Right cardiac atrium (tissue), 5 donors: Measurements from ENCODE around the gene NPR1. TPM values are rescaled to one million over a fixed set of nuclear protein-coding genes. Genes with fewer than 3 reads are reported as not detected.

Source experiments
- ATAC-seq, 2 donors: fragments of 200-7000 bp; cut with Tn5 transposase; one replicate each; pipeline versions ENCODE4 v1.8.0 to v1.9.1; 2020; ENCODE audit warnings: moderate library complexity in 2 of 2, mild to moderate bottlenecking in 1 of 2
- DNase-seq, 3 donors: peaks; one replicate each; pipeline ENCODE4 v3.0.0-alpha.2; 2020
- H3K27ac ChIP-seq: one replicate; pipeline ENCODE4 v1.5.1; 2013; ENCODE audit warnings: mild to moderate bottlenecking, low read length, control low read depth, moderate library complexity
- H3K27me3 ChIP-seq: one replicate; pipeline ENCODE4 v1.6.1; 2013; ENCODE audit not compliant: control insufficient read depth, insufficient read depth
- H3K4me1 ChIP-seq: one replicate; pipeline ENCODE4 v1.6.1; 2013; ENCODE audit warnings: low read length; ENCODE audit not compliant: control insufficient read depth, insufficient read depth
- H3K4me3 ChIP-seq: one replicate; pipeline ENCODE4 v1.5.1; 2013; ENCODE audit warnings: low read length, control low read depth
- H3K9me3 ChIP-seq: one replicate; pipeline ENCODE4 v1.6.1; 2013; ENCODE audit warnings: low read length; ENCODE audit not compliant: control insufficient read depth
- WGBS: extraction: QIAGEN DNeasy Blood & Tissue Kit; methylation state at CpG from one replicate; pipeline ENCODE4 v1.1.7; 2013; 5-methylcytosine and 5-hydroxymethylcytosine counted together
- intact Hi-C, 4 donors: fragments of 100-400 bp; cut with DNase I; formaldehyde crosslinking; loops; one replicate each; pipeline versions ENCODE4 v1.11.0 to v1.14.0; 2022 to 2023
- microRNA-seq, 2 donors: library from miRNA; unstranded; fragments of <30 nt; microRNA quantifications; one replicate each; pipeline ENCODE4 v1.2.0, GENCODE V29; 2020 to 2021
- polyA plus RNA-seq: library from polyadenylated mRNA; stranded (reverse); fragments of 200-250 nt; gene quantifications from one replicate; pipeline ENCODE4 v1.2.3, GENCODE V29; 2013
- total RNA-seq, 4 donors: library from RNA; stranded (reverse); fragmentation: NEBNext Ultra II Directional; extraction: Animal tissue kit (Norgen Biotek cat#: 25700); gene quantifications; one replicate each; pipeline ENCODE4 v1.2.1, GENCODE V29; 2021
- donor health status: healthy with polysubstance abuse.
- donor health status: DM: no; HTN: yes; CAD: no.
- donor health status: DM: no; HTN: no; CAD: no.
- donor health status: DM: no; HTN: yes; CAD: no; lungs with severe emphysema.
- donor health status: DM: yes; HTN: yes; CAD: no.

The NPR1 gene
- total and polyA plus RNA-seq, 5 donors, result 21.2 to 31.2 (median 26.0) TPM

DNA sequence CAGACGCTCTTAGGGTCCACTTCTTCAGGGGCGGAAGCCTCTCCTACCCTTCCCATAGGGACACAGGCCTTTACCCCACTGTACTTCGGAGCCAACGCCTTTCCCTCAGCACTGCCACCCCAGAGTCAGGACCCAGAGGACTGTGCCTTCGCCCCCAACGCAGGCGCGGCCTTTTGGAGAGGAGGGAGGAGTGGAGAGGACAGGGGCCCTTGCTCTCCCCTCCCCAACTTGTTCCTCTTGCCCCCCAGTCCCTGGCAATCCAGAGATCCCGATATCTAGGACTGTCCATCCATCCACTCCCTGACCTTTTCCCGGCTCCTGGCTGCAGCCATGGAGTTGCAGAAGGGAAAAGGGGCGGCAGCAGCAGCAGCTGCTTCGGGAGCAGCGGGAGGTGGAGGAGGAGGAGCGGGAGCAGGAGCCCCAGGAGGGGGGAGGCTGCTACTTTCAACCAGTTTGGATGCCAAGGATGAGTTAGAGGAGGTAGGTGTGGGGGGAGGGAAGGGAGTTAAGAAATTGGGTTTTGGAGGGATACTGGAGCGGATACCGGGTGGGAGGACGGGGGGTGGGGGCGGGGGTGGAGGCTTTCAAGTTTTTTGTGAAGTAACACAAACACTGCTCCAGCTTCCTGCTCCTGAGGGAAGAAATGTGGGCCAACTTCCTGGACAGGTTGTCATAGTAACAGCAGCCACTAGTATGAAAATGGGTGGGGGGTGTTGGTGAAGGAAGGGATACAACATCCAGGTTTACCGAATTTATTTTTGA lies 50.0 kb downstream of the NPR1 start:
- peak; percentile 8 to 33 for ATAC-seq
- under 1% methylated on average over 19 of the region's 19 CpGs for WGBS
- peak; percentile 62 to 80 (median 75) for DNase-seq
- Histone ChIP-seq H3K27me3 (no peaks in the 10 kb centered on the region), H3K4me3 (peak overlapping the region; percentile 66), H3K4me1 (peaks cover 3% of the 10 kb centered on the region), H3K9me3 (no peaks in the 10 kb centered on the region), H3K27ac (peak overlapping the region; percentile 88)
- intact Hi-C loops, result no loop called here

GRCh38 chr1:153730468-153730988 lies 52.0 kb downstream of the NPR1 start:
- Histone ChIP-seq H3K27me3 (no peaks in the 10 kb centered on the region), H3K27ac (peak overlapping the region; percentile 14), H3K9me3 (no peaks in the 10 kb centered on the region), H3K4me1 (peaks cover 9% of the 10 kb centered on the region), H3K4me3 (no peak overlapping the region)
- ATAC-seq, result no peak
- WGBS, result 51% methylated on average over 5 of the region's 5 CpGs
- intact Hi-C loops, result no loop called here
- no peak for DNase-seq

- Histone ChIP-seq H3K4me3 (no peak overlapping the region), H3K27ac (no peak overlapping the region), H3K4me1 (peaks cover 10% of the 10 kb centered on the region), H3K9me3 (no peaks in the 10 kb centered on the region), H3K27me3 (no peaks in the 10 kb centered on the region)
- no peak for ATAC-seq
- DNase-seq, result no peak
- intact Hi-C loops, result no loop called here
- 42% methylated on average over 1 of the region's 1 CpG for WGBS
These were observed 55.5 kb downstream of the NPR1 start for GRCh38 chr1:153733970-153734369.

- Histone ChIP-seq H3K4me1 (peaks cover 7% of the 10 kb centered on the region), H3K27ac (no peak overlapping the region), H3K9me3 (no peaks in the 10 kb centered on the region), H3K4me3 (no peak overlapping the region), H3K27me3 (no peaks in the 10 kb centered on the region)
- WGBS, result 81% methylated on average over 3 of the region's 3 CpGs
- intact Hi-C loops, result loop anchor here in 1 of 4 donors (5.0 kb wide), 1 partner anchor 47 kb away; no protein-coding TSS in a partner anchor
- ATAC-seq (no peak), DNase-seq (no peak)
These were observed 56.1 kb downstream of the NPR1 start for GRCh38 chr1:153734396-153735089.

- WGBS, result 98% methylated on average over 3 of the region's 3 CpGs
- H3K9me3 ChIP-seq, result no peaks in the 10 kb centered on the region
- H3K4me3 ChIP-seq, result no peak overlapping the region
- peaks cover 7% of the 10 kb centered on the region for H3K4me1 ChIP-seq
- no peaks in the 10 kb centered on the region for H3K27me3 ChIP-seq
- H3K27ac ChIP-seq, result no peak overlapping the region
- DNase-seq (no peak), ATAC-seq (no peak)
- intact Hi-C loops, result loop anchor here in 1 of 4 donors (5.0 kb wide), 1 partner anchor 48 kb away; no protein-coding TSS in a partner anchor
These were observed 56.6 kb downstream of the NPR1 start for GRCh38 chr1:153735090-153735420.

DNA sequence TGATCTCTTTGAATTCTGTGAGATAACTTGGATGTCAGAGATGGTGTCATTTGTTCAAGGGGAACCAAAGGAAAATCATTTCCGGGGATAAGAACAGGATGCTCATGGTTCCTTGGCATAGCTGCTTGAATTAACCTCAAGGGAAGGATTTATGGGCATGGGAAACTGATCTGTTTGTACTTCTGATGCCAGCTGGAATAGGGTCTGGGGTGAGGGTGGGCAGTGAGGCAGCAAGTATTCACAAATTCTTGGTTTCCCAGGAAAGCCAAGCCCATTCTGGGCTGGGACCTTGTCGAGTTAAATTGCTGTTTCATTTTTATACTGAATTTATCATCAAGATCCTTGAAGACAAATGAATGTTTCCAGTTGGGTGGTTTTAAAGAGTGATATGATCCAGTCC lies 63.5 kb downstream of the NPR1 start:
- Histone ChIP-seq H3K4me1 (no peaks in the 10 kb centered on the region), H3K27ac (no peak overlapping the region), H3K4me3 (no peak overlapping the region), H3K27me3 (no peaks in the 10 kb centered on the region), H3K9me3 (no peaks in the 10 kb centered on the region)
- WGBS, result 66% methylated on average over 2 of the region's 2 CpGs
- no peak for DNase-seq
- no peak for ATAC-seq
- intact Hi-C loops, result loop anchor here in 2 of 4 donors (10.0 kb wide), 1 partner anchor 227 kb away; no protein-coding TSS in a partner anchor

DNA sequence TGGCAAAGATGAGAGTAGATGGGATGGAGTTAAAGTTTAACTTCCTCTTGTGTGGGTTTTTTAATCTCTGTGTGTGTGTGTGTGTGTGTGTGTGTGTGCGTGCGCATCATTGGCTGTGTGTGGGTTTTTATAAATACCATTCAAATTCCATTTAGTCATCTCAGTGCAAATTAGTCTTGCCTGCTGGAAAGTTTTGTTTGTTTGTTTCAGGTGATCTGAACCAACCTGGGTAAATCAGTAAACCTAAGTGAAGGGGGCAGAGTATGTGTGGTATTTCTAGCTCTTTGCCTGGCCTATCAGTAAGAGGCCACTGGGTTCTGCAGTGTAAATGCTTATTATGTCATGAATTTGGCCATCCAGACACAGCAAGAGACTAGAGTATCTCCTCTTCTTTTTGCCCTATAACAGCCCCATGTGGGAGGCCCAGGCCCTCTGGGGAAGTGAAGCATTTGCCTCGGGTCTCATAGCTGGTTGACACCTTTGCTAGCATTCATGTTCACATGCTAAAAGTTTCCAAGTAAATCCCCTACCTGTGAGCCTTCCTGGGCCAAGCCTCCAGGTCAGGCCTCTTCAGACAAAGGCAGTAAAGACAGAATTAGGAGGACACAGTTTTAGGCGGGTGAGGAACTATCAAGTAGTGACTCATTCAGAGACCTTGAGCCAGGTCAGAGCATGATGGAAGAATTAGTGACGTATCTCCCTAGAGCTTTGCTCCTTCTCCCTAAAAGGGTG lies 64.1 kb downstream of the NPR1 start:
- Histone ChIP-seq H3K27me3 (no peaks in the 10 kb centered on the region), H3K9me3 (no peaks in the 10 kb centered on the region), H3K4me1 (no peaks in the 10 kb centered on the region), H3K27ac (no peak overlapping the region), H3K4me3 (no peak overlapping the region)
- ATAC-seq (peak in 1 of 2 donors; percentile 30), DNase-seq (no peak)
- intact Hi-C loops, result loop anchor here in 2 of 4 donors (10.0 kb wide), 1 partner anchor 228 kb away; no protein-coding TSS in a partner anchor
- 61% methylated on average over 5 of the region's 5 CpGs for WGBS

Small RNAs within 50 kb of the gene (microRNA-seq; reads per million reads assigned to microRNA genes)
- 0 reads per million in 2 donors for gene MIR8083

Other genes starting within 250 kb of the NPR1 start
- gene S100A7, start 218.0 kb upstream of the NPR1 start, total RNA-seq, result not detected
- not detected for gene S100A7, start 218.0 kb upstream of the NPR1 start, polyA plus RNA-seq
- gene S100A6, start 142.7 kb upstream of the NPR1 start, total RNA-seq, result 100 to 1,000 TPM; 334 to 461 (median 411) TPM
- gene S100A6, start 142.7 kb upstream of the NPR1 start, polyA plus RNA-seq, result 819 TPM
- gene S100A5, start 137.8 kb upstream of the NPR1 start, total RNA-seq, result not detected
- gene S100A5, start 137.8 kb upstream of the NPR1 start, polyA plus RNA-seq, result not detected
- gene S100A4, start 132.9 kb upstream of the NPR1 start, total RNA-seq, result 100 to 1,000 TPM in 3 of 4 donors, 10 to 100 TPM in 1; 95.9 to 243 (median 148) TPM
- gene S100A4, start 132.9 kb upstream of the NPR1 start, polyA plus RNA-seq, result 329 TPM
- 1 to 10 TPM in 2 of 4 donors, under 1 TPM in 2; 0.54 to 2.0 (median 1.1) TPM for gene S100A3, start 129.4 kb upstream of the NPR1 start, total RNA-seq
- 1.6 TPM for gene S100A3, start 129.4 kb upstream of the NPR1 start, polyA plus RNA-seq
- 1 to 10 TPM in 1 of 4 donors, under 1 TPM in 3; 0.92 to 1.2 (median 0.97) TPM for gene S100A2, start 112.8 kb upstream of the NPR1 start, total RNA-seq
- gene S100A2, start 112.8 kb upstream of the NPR1 start, polyA plus RNA-seq, result 3.7 TPM
- gene S100A16, start 65.6 kb upstream of the NPR1 start, total RNA-seq, result 10 to 100 TPM; 42.6 to 56.1 (median 44.3) TPM
- 73.9 TPM for gene S100A16, start 65.6 kb upstream of the NPR1 start, polyA plus RNA-seq
- 1 to 10 TPM; 2.5 to 5.6 (median 3.8) TPM for gene S100A14, start 62.4 kb upstream of the NPR1 start, total RNA-seq
- 4.3 TPM for gene S100A14, start 62.4 kb upstream of the NPR1 start, polyA plus RNA-seq
- gene S100A13, start 51.2 kb upstream of the NPR1 start, total RNA-seq, result 100 to 1,000 TPM; 183 to 265 (median 220) TPM
- 295 TPM for gene S100A13, start 51.2 kb upstream of the NPR1 start, polyA plus RNA-seq
- 1,000 to 10,000 TPM; 1,233 to 1,764 (median 1,522) TPM for gene S100A1, start 50.3 kb upstream of the NPR1 start, total RNA-seq
- gene S100A1, start 50.3 kb upstream of the NPR1 start, polyA plus RNA-seq, result 2,571 TPM
- gene CHTOP, start 44.6 kb upstream of the NPR1 start, total RNA-seq, result 10 to 100 TPM; 56.1 to 75.3 (median 66.1) TPM
- gene CHTOP, start 44.6 kb upstream of the NPR1 start, polyA plus RNA-seq, result 65.0 TPM
- 10 to 100 TPM; 42.8 to 66.3 (median 53.7) TPM for gene SNAPIN, start 20.0 kb upstream of the NPR1 start, total RNA-seq
- 75.4 TPM for gene SNAPIN, start 20.0 kb upstream of the NPR1 start, polyA plus RNA-seq
- 10 to 100 TPM; 66.9 to 85.0 (median 70.2) TPM for gene ILF2, start 7.7 kb upstream of the NPR1 start, total RNA-seq
- 45.6 TPM for gene ILF2, start 7.7 kb upstream of the NPR1 start, polyA plus RNA-seq
- gene INTS3, start 49.4 kb downstream of the NPR1 start, total RNA-seq, result 10 to 100 TPM; 30.6 to 41.8 (median 33.7) TPM
- gene INTS3, start 49.4 kb downstream of the NPR1 start, polyA plus RNA-seq, result 26.4 TPM
- 10 to 100 TPM; 16.9 to 22.0 (median 20.1) TPM for gene SLC27A3, start 96.7 kb downstream of the NPR1 start, total RNA-seq
- 26.5 TPM for gene SLC27A3, start 96.7 kb downstream of the NPR1 start, polyA plus RNA-seq
- 10 to 100 TPM; 35.8 to 50.1 (median 42.6) TPM for gene GATAD2B, start 244.3 kb downstream of the NPR1 start, total RNA-seq
- gene GATAD2B, start 244.3 kb downstream of the NPR1 start, polyA plus RNA-seq, result 7.2 TPM